Measurements from ENCODE around the gene OR7C2.
A peak's percentile ranks its signal among the peaks of the same experiment; 100 is the strongest.
"Not testable (repeated sequence)": the region's sequence is repeated elsewhere in the genome, so short reads cannot be mapped to it uniquely, and the experiment has no call there.

Gene OR7C2

GRCh38 chr19:14941189-14941588 lies at the start of gene OR7C2:
Gene OR7C2 (plus strand): TSS chr19:14941489. CDS start chr19:14941489, 0 bp downstream.
- no peak for DNase-seq

- DNase-seq, result no peak
Measured at GRCh38 chr19:14901675-14902260, 39.5 kb upstream of the OR7C2 start.

- DNase-seq, result no peak
Measured at GRCh38 chr19:14906711-14907110, 34.6 kb upstream of the OR7C2 start.

GRCh38 chr19:14915116-14915515 lies 26.2 kb upstream of the OR7C2 start:
- no peak for DNase-seq

GRCh38 chr19:14916848-14917247 lies 24.4 kb upstream of the OR7C2 start:
- peak; percentile 57 for DNase-seq

GRCh38 chr19:14933506-14933905 lies 7.8 kb upstream of the OR7C2 start:
- DNase-seq, result no peak

- DNase-seq, result no peak
Measured at GRCh38 chr19:14940266-14940665, 1.0 kb upstream of the OR7C2 start.

GRCh38 chr19:14943601-14944000 lies 2.3 kb downstream of the OR7C2 start:
- peak; percentile 73 for DNase-seq

GRCh38 chr19:14944456-14944855 lies 3.2 kb downstream of the OR7C2 start:
- DNase-seq, result no peak

GRCh38 chr19:14949413-14949812 lies 8.1 kb downstream of the OR7C2 start:
- not testable (repeated sequence) for DNase-seq

GRCh38 chr19:14949876-14950275 lies 8.6 kb downstream of the OR7C2 start:
- DNase-seq, result no peak

GRCh38 chr19:14950421-14950820 lies 9.1 kb downstream of the OR7C2 start:
- no peak for DNase-seq

- no peak for DNase-seq
Measured at GRCh38 chr19:14952767-14953166, 11.5 kb downstream of the OR7C2 start.

GRCh38 chr19:14954071-14954655 lies 12.9 kb downstream of the OR7C2 start:
- DNase-seq, result no peak

GRCh38 chr19:14957464-14957863 lies 16.2 kb downstream of the OR7C2 start:
- no peak for DNase-seq

GRCh38 chr19:14959263-14959662 lies 18.0 kb downstream of the OR7C2 start:
- no peak for DNase-seq

- no peak for DNase-seq
Measured at GRCh38 chr19:14961956-14962685, 20.8 kb downstream of the OR7C2 start.

GRCh38 chr19:14968247-14968646 lies 27.0 kb downstream of the OR7C2 start:
- DNase-seq, result no peak

- no peak for DNase-seq
Measured at GRCh38 chr19:14971474-14971873, 30.2 kb downstream of the OR7C2 start.

- DNase-seq, result no peak
Measured at GRCh38 chr19:14972676-14973075, 31.4 kb downstream of the OR7C2 start.

- no peak for DNase-seq
Measured at GRCh38 chr19:14974488-14974887, 33.2 kb downstream of the OR7C2 start.

- DNase-seq, result no peak
Measured at GRCh38 chr19:14977128-14977527, 35.8 kb downstream of the OR7C2 start.

GRCh38 chr19:14978161-14978776 lies 37.0 kb downstream of the OR7C2 start:
- DNase-seq, result no peak
